ENCODE results near the gene CCDC24. TPM values are rescaled to one million over a fixed set of nuclear protein-coding genes. Genes with fewer than 3 reads are reported as not detected.

The CCDC24 gene
- total RNA-seq, 4 donors from 2014 or later: 1.6 to 6.1 (median 2.7) TPM

DNA sequence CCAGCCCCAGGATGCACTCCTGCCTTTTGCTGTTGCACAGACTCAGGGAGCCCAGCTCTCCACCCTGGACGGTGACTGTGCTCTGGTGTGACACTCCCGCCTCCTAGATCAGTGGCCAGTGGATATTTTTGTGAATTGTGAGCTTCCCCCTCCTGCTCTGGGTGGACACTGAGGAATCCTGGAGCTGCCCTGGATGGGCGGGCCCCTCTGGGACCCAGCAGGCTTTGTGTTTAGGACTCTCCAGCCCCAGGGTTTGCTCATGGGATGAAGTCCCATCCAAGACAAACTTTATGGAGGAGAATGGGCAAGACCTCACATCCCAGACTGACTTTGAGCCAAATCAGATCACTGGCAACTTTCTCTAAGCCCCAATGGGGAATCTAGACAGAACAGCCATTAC lies 23.8 kb downstream of the CCDC24 start:
- DNase-seq (ENCODE audit: low spot score in 2 of 2): no peak
- 53 to 71% methylated on average over 3 of the region's 3 CpGs for WGBS, 2 donors
- intact Hi-C loops (cut with DNase I; ENCODE audit: low total_unique reads): no loop called here
- no peak overlapping the region for H3K4me3 ChIP-seq (ENCODE audit: low read depth, poor library complexity, severe bottlenecking)
- TF ChIP-seq POLR2A (IDR thresholded peaks at IDR 0.05): no peak
- TF ChIP-seq, protein P1, sequence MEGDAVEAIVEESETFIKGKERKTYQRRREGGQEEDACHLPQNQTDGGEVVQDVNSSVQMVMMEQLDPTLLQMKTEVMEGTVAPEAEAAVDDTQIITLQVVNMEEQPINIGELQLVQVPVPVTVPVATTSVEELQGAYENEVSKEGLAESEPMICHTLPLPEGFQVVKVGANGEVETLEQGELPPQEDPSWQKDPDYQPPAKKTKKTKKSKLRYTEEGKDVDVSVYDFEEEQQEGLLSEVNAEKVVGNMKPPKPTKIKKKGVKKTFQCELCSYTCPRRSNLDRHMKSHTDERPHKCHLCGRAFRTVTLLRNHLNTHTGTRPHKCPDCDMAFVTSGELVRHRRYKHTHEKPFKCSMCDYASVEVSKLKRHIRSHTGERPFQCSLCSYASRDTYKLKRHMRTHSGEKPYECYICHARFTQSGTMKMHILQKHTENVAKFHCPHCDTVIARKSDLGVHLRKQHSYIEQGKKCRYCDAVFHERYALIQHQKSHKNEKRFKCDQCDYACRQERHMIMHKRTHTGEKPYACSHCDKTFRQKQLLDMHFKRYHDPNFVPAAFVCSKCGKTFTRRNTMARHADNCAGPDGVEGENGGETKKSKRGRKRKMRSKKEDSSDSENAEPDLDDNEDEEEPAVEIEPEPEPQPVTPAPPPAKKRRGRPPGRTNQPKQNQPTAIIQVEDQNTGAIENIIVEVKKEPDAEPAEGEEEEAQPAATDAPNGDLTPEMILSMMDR (IDR thresholded peaks at IDR 0.05): no peak

DNA sequence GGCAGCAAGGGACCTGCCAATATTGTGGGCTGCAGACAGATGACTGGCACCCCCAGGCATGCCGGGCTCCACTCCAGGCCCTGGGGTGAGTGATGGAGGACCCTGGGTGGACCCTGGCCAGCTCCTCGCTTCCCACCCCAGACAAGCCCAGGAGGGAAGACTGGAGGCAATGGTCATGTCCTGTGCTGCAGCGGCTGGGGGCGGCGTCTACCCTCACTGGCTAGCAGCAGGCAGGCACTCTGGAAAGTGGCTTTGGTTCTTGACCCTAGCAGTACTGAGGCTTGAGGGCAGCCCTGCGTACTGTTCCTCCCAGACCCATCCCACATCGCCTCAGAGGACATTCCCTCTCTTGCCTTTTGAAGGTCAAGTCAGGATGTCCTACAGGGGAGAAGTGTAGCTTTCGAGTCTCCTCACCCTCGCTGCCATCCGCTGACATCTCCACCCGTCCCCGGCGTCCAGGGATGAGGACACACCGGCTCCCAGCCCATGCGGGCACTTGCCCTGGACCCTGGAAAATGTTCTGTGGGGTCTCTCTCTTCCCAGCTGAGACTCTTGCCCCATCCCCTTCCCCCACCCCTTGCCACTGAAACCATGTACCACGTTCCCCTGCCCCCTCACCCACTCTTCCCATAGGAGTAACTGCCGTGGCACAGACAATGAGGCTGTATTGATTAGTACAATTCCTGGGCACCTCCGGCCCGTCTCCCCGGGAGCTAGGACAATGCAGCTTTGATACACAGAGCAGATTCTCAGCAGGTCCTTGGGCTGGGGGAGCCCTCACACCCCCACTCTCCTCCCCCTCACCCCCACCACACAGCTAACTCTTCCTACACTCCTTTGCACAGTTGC lies 24.9 kb downstream of the CCDC24 start:
- no peak overlapping the region for H3K4me3 ChIP-seq (ENCODE audit: low read depth, poor library complexity, severe bottlenecking)
- intact Hi-C loops (cut with DNase I; ENCODE audit: low total_unique reads): no loop called here
- TF ChIP-seq, protein P1 (IDR thresholded peaks at IDR 0.05): no peak
- no peak for TF ChIP-seq POLR2A (IDR thresholded peaks at IDR 0.05)
- 88 to 91% methylated on average over 17 to 20 of the region's 20 CpGs for WGBS, 2 donors
- no peak for DNase-seq (ENCODE audit: low spot score in 2 of 2)

DNA sequence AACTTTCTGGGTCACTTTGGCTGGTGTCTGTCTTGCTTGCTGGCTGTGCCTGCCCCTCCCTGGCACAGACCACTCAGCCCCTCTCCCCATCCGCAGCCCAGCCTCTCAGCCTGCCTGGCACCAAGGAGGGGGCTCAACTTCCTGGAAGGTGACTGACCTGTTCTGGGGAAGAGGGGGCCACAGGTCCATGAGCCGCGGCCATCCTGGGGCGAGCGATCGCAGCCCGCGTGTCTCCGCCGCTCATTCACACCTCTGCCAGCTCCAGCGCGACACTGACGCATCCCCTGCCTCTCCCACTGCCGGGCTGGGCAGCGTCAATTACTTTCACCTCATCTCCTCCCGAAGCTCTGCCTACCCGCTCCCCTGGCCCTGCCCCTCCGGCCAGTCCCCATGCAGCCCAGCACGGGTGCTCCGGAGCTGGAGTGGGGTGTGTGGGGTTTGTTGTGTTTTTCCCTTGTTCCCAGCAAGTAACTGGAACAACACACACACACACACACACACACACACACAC lies 25.5 kb downstream of the CCDC24 start:
- intact Hi-C loops (cut with DNase I; ENCODE audit: low total_unique reads): no loop called here
- TF ChIP-seq POLR2A (IDR thresholded peaks at IDR 0.05): no peak
- TF ChIP-seq, protein P1 (IDR thresholded peaks at IDR 0.05): no peak
- H3K4me3 ChIP-seq (ENCODE audit: low read depth, poor library complexity, severe bottlenecking): no peak overlapping the region
- WGBS, 2 donors: 89% methylated on average over 20 of the region's 20 CpGs
- no peak for DNase-seq (ENCODE audit: low spot score in 2 of 2)

DNA sequence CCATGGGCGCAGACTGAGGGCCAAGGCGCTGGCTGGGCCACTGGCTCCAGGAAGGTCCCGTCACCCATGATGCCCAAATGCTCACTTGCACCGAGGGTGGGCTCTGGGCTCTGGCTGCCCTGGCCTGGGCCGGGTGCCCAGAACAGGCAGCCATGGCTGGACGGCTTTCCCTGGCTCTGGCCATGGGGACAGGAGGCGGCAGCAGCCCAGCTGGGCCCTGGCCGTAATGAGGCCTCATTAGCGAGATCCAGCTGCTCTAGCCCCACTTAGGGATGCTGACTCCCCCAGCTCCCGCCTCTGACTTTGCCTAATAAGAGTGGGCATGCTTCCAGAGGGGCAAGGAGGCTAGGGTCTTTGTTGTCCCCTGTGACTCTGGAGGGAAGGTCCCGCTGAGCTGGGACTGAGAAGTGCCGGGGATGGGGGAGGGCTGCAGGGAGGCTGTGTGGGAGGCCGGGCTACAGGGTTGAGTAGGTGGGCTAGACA lies 28.1 kb downstream of the CCDC24 start:
- intact Hi-C loops (cut with DNase I; ENCODE audit: low total_unique reads): no loop called here
- no peak for DNase-seq (ENCODE audit: low spot score in 2 of 2)
- WGBS, 2 donors: 71 to 93% methylated on average over 8 to 9 of the region's 13 CpGs
- H3K4me3 ChIP-seq (ENCODE audit: low read depth, poor library complexity, severe bottlenecking): no peak overlapping the region
- TF ChIP-seq, protein P1 (IDR thresholded peaks at IDR 0.05): no peak
- TF ChIP-seq POLR2A (IDR thresholded peaks at IDR 0.05): no peak

DNA sequence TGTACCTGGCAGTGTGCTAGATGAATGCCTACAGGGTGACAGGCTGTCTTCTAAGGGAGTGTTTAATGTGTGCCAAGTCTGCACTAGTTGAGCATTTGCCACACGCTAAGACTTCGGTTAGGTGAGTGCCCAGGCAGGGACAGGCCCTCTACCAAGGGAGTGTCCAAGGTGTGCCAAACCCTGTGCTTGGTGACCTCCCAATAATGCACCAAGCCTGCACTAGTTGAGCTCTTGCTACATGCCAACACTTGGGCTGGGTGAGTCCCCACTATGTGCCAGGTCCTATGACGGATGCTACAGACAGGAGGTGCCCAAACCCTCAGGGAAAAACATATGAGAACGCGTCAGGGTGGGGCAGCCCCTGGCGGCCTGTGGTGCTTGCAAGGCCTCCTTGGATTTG lies 29.1 kb downstream of the CCDC24 start:
- TF ChIP-seq, protein P1 (IDR thresholded peaks at IDR 0.05): no peak
- TF ChIP-seq POLR2A (IDR thresholded peaks at IDR 0.05): no peak
- DNase-seq (ENCODE audit: low spot score in 2 of 2): peak in 1 of 2 donors; percentile 58
- intact Hi-C loops (cut with DNase I; ENCODE audit: low total_unique reads): no loop called here
- no peak overlapping the region for H3K4me3 ChIP-seq (ENCODE audit: low read depth, poor library complexity, severe bottlenecking)
- 58 to 64% methylated on average over 4 to 6 of the region's 6 CpGs for WGBS, 2 donors
